HL-60 (cell line): ENCODE measurements around the gene PGAP3.

Source experiments
- CTCF ChIP-seq: IDR thresholded peaks from one replicate; pipeline ENCODE4 v1.5.1; 2011; ENCODE audit warnings: low read length, control low read depth, inconsistent platforms; ENCODE audit not compliant: insufficient read depth
- POLR2AphosphoS5 ChIP-seq: IDR thresholded peaks from 2 replicates; pipeline ENCODE4 v1.6.1; 2012; ENCODE audit warnings: low read depth
- REST ChIP-seq: IDR thresholded peaks from 2 replicates; pipeline ENCODE4 v1.6.1; 2012; ENCODE audit warnings: low read depth; ENCODE audit not compliant: insufficient replicate concordance

- no peak for TF ChIP-seq REST
- TF ChIP-seq POLR2AphosphoS5, result no peak
- no peak for TF ChIP-seq CTCF
Observed at GRCh38 chr17:39735882-39736281, 48.0 kb upstream of the PGAP3 start.
